A673 (cell line): ENCODE results near the gene STK40. TPM values are rescaled to one million over a fixed set of nuclear protein-coding genes. Genes with fewer than 3 reads are reported as not detected.
A peak's percentile ranks its signal among the peaks of the same experiment; 100 is the strongest.

Source experiments
- BruUV-seq: library from RNA; stranded (reverse); fragments of 400-500 nt; replicated peaks from 2 replicates; lab custom pipeline; 2021; lab: Mats Ljungman, UMichigan
- CTCF ChIA-PET: fragments of 300-600 bp; sonication (Branson Sonifier 250); formaldehyde crosslinking; loops from one replicate; lab custom pipeline; 2022; ENCODE audit warnings: antibody characterized with exemption; lab: Charles Lee
- POLR2A ChIA-PET: fragments of 300-600 bp; sonication (Branson Sonifier 250); formaldehyde crosslinking; loops from one replicate; lab custom pipeline; 2022; ENCODE audit warnings: antibody characterized with exemption; ENCODE audit not compliant: low non-redundant PET; lab: Charles Lee
- DNase-seq: peaks from one replicate; pipeline ENCODE4 v3.0.0-alpha.2; 2015; ENCODE audit warnings: low spot score
- H3K27ac ChIP-seq: fragments of 200-600 bp; sonication (generic); 2 replicates; pipeline ENCODE4 v1.5.1; 2016; ENCODE audit warnings: mixed run types, low read depth, mild to moderate bottlenecking, mixed read lengths, antibody characterized with exemption, low read length; ENCODE audit not compliant: poor library complexity, severe bottlenecking
- H3K27me3 ChIP-seq: fragments of 200-600 bp; sonication (generic); replicated peaks from 2 replicates; pipeline ENCODE4 v1.6.1; 2017; ENCODE audit warnings: mixed run types, low read depth, mild to moderate bottlenecking, mixed read lengths, antibody characterized with exemption, low read length; ENCODE audit not compliant: insufficient read depth, poor library complexity
- H3K36me3 ChIP-seq: fragments of 200-600 bp; sonication (generic); 2 replicates; pipeline ENCODE4 v1.6.1; 2016; ENCODE audit warnings: mixed run types, mild to moderate bottlenecking, mixed read lengths, antibody characterized with exemption, low read length; ENCODE audit not compliant: insufficient read depth, poor library complexity, severe bottlenecking
- H3K4me1 ChIP-seq: fragments of 200-600 bp; sonication (generic); 2 replicates; pipeline ENCODE4 v1.6.1; 2017; ENCODE audit warnings: mixed run types, mild to moderate bottlenecking, mixed read lengths, antibody characterized with exemption, low read length; ENCODE audit not compliant: insufficient read depth, poor library complexity, severe bottlenecking
- H3K4me3 ChIP-seq: fragments of 200-600 bp; sonication (generic); 2 replicates; pipeline ENCODE4 v1.5.1; 2016; ENCODE audit warnings: low read depth, mixed run types, mild to moderate bottlenecking, mixed read lengths, low read length; ENCODE audit not compliant: poor library complexity, severe bottlenecking
- H3K9me3 ChIP-seq: fragments of 200-600 bp; sonication (generic); 2 replicates; pipeline ENCODE4 v1.6.1; 2016; ENCODE audit warnings: mixed run types, low read depth, mild to moderate bottlenecking, mixed read lengths, antibody characterized with exemption, low read length; ENCODE audit not compliant: poor library complexity, severe bottlenecking
- EZH2 ChIP-seq: fragments of 200-600 bp; sonication (generic); IDR thresholded peaks from 2 replicates; pipeline ENCODE4 v1.6.1; 2017; ENCODE audit warnings: borderline replicate concordance, low read depth, mild to moderate bottlenecking, mixed read lengths, antibody characterized with exemption, low read length; ENCODE audit not compliant: poor library complexity, severe bottlenecking
- intact Hi-C: fragments of 100-400 bp; cut with micrococcal nuclease; formaldehyde crosslinking; loops from one replicate; pipeline ENCODE4 v1.10.0; 2022; ENCODE audit not compliant: unreplicated experiment
- total RNA-seq: library from RNA; stranded (reverse); gene quantifications from 2 replicates; pipeline ENCODE4 v1.2.3, GENCODE V29; 2021
- TF ChIP-seq, protein P1 (sequence below): fragments of 300-800, 200-600 bp; sonication (generic); conservative IDR thresholded peaks from 2 replicates; pipeline ENCODE4 v1.5.1; 2017; ENCODE audit warnings: low read depth, mild to moderate bottlenecking, antibody characterized with exemption, low read length, moderate library complexity, mixed read lengths

Gene STK40
- total RNA-seq, 1 experiment from 2014 or later: 109 TPM

DNA sequence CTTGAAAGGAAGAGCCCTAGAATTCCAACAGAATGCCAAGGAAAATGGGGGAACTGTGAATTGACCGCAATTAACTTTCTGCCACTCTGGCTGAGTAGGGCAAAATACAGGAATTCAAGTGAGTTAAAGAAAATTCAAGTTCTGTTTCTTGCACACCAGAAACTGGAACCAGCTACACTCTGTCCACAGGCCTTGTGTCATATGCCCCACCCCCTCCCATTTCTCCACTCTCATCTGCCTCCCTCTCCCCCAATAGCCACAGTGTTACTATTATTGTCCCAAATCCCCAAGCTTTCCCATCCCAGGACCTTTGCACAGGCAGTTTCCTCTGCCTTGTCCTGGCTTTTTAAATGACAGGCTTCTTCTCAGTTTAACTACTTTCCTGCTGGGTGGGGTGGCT, 4.3 kb upstream of the STK40 start:
- Histone ChIP-seq H3K4me3 (no peak overlapping the region), H3K4me1 (peaks cover 18% of the 10 kb centered on the region), H3K9me3 (no peaks in the 10 kb centered on the region), H3K27me3 (no peaks in the 10 kb centered on the region), H3K27ac (peak overlapping the region; percentile 100), H3K36me3 (peaks cover 42% of the 10 kb centered on the region)
- no peak for DNase-seq
- intact Hi-C loops: no loop called here
- TF ChIP-seq, protein P1, sequence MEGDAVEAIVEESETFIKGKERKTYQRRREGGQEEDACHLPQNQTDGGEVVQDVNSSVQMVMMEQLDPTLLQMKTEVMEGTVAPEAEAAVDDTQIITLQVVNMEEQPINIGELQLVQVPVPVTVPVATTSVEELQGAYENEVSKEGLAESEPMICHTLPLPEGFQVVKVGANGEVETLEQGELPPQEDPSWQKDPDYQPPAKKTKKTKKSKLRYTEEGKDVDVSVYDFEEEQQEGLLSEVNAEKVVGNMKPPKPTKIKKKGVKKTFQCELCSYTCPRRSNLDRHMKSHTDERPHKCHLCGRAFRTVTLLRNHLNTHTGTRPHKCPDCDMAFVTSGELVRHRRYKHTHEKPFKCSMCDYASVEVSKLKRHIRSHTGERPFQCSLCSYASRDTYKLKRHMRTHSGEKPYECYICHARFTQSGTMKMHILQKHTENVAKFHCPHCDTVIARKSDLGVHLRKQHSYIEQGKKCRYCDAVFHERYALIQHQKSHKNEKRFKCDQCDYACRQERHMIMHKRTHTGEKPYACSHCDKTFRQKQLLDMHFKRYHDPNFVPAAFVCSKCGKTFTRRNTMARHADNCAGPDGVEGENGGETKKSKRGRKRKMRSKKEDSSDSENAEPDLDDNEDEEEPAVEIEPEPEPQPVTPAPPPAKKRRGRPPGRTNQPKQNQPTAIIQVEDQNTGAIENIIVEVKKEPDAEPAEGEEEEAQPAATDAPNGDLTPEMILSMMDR: no peak
- TF ChIP-seq EZH2: no peak
- ChIA-PET POLR2A (no interaction called here), CTCF (interaction anchor here (0.6 kb wide), 2 partner anchors 104 to 127 kb away, joined by 3 read pairs; no protein-coding TSS in a partner anchor)
- BruUV-seq: no TSS peak

DNA sequence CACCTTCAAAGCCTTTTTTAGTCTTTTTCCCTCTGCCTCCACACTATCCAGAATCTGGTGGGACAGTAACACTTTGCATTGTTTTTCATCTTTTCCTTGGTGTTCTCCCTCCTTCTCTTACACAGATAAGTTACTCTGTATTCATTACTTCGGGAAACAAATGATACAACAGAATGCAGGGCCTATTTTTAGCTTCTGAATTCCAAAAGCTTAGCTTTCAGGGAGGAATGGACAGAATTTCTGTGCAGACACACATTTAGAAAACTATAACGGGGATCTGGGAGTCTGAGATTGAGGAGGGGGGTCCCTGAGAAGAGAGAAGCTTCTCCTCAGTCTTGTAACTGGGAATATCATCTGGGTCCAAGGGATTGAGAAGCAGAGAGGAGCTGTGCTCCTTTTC, 3.5 kb upstream of the STK40 start:
- peak overlapping the region; percentile 100 for H3K27ac ChIP-seq
- peaks cover 42% of the 10 kb centered on the region for H3K36me3 ChIP-seq
- TF ChIP-seq, protein P1: no peak
- TF ChIP-seq EZH2: no peak
- CTCF ChIA-PET: no interaction called here
- H3K27me3 ChIP-seq: no peaks in the 10 kb centered on the region
- no TSS peak for BruUV-seq
- no peak for DNase-seq
- peaks cover 23% of the 10 kb centered on the region for H3K4me1 ChIP-seq
- intact Hi-C loops: no loop called here
- H3K4me3 ChIP-seq: no peak overlapping the region
- H3K9me3 ChIP-seq: no peaks in the 10 kb centered on the region
- POLR2A ChIA-PET: interaction anchor here (0.7 kb wide), 1 partner anchor 61 kb away, joined by 6 read pairs; no protein-coding TSS in a partner anchor

DNA sequence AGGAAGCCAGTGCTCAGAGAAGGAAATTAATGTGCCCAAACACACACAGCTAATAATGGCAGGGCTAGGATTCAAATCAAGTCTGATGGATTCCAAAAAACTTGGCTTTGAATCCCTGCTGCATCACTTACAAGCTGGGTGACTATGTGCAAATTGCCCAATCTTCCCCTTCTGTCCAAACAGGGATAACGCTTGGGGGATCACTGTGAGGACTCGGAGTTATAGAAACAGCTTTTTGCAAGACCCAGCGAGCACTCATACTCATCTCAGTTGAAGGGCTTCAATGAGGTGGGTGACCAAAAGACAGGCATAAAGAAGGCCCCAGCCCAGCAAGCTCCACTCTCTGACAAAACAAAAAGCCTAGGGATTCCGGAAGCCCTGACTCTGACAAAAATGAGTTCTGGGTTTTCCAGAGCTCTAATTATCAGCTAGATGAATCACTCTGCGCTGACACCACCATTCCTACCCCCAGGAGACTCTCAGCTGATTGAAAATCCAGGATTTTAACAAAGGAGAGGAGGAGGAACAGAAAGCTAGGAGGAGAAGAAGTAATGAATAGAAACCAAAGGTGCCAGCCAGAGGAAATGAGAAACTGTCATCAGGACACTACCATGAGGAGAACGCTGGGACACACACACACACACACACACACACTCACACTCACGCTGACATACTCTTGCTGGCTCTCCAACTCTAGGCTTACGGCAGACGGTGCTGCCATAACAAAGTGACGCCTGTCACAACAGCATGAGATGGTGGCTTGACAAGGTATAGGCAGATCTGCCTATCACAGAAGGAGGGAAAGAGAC, 1.6 kb upstream of the STK40 start:
- ChIA-PET POLR2A (interaction anchor here (0.6 to 2.1 kb wide), 3 partner anchors 11 to 110 kb away, joined by 4 to 16 read pairs (median 4); partner anchors contain the start of genes LSM10 and OSCP1), CTCF (interaction anchor here (1.3 kb wide), 2 partner anchors 21 to 87 kb away, joined by 3 read pairs; no protein-coding TSS in a partner anchor)
- peaks cover 34% of the 10 kb centered on the region for H3K4me1 ChIP-seq
- TF ChIP-seq, protein P1: no peak
- TF ChIP-seq EZH2: no peak
- H3K27me3 ChIP-seq: no peaks in the 10 kb centered on the region
- H3K4me3 ChIP-seq: peak overlapping the region; percentile 88
- peaks cover 25% of the 10 kb centered on the region for H3K36me3 ChIP-seq
- peak overlapping the region; percentile 100 for H3K27ac ChIP-seq
- intact Hi-C loops: no loop called here
- no TSS peak for BruUV-seq
- DNase-seq: peak; percentile 81
- no peaks in the 10 kb centered on the region for H3K9me3 ChIP-seq
